ENCODE data around the gene SPPL2A. TPM values are rescaled to one million over a fixed set of nuclear protein-coding genes. Genes with fewer than 3 reads are reported as not detected.

The SPPL2A gene
- total and polyA plus RNA-seq, 2 of the 13 experiments (the other 11 are each of a cell fraction or from before 2014, with no cell fraction given), result 80.5 to 105 TPM

DNA sequence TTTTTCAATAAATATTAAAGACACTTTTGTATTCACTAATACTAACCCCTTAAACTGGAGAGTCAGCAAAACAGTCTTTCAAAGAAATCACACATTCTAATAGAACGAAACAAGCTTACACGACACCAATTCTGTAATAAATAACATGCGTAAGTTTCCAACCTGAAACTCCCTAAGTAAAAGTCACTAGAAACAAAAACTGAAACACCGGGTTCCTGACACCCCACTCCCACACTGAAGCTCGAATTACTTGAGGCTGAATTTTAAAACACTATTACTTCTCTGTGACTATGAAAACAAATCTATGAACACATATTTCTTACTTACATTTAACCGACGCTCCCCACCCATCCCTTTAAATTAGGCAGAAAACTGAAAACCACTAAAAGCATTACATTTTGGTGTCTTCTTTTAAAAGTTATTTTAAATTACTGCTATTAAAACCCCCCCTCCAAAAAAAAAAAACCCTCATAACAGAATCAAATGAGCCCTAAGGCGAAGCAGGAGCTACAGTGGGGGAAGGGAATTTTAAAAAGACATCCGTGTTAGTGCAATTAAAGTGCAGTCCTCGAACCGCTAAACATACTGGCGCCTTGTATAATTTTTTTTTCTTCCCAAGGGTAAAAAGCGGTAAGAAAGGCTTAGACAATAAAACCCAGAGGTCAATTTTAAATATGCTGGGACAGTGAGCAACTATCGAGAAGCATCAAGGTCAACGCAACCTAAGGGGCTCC, 878 bp downstream of the SPPL2A start (continued):
- TF ChIP-seq, protein P1, sequence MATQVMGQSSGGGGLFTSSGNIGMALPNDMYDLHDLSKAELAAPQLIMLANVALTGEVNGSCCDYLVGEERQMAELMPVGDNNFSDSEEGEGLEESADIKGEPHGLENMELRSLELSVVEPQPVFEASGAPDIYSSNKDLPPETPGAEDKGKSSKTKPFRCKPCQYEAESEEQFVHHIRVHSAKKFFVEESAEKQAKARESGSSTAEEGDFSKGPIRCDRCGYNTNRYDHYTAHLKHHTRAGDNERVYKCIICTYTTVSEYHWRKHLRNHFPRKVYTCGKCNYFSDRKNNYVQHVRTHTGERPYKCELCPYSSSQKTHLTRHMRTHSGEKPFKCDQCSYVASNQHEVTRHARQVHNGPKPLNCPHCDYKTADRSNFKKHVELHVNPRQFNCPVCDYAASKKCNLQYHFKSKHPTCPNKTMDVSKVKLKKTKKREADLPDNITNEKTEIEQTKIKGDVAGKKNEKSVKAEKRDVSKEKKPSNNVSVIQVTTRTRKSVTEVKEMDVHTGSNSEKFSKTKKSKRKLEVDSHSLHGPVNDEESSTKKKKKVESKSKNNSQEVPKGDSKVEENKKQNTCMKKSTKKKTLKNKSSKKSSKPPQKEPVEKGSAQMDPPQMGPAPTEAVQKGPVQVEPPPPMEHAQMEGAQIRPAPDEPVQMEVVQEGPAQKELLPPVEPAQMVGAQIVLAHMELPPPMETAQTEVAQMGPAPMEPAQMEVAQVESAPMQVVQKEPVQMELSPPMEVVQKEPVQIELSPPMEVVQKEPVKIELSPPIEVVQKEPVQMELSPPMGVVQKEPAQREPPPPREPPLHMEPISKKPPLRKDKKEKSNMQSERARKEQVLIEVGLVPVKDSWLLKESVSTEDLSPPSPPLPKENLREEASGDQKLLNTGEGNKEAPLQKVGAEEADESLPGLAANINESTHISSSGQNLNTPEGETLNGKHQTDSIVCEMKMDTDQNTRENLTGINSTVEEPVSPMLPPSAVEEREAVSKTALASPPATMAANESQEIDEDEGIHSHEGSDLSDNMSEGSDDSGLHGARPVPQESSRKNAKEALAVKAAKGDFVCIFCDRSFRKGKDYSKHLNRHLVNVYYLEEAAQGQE (IDR thresholded peaks at IDR 0.05; ENCODE audit: borderline replicate concordance in 1 of 2, low read depth in 1 of 2, low read length in 2 of 2), result no peak
- TF ChIP-seq MAFK (conservative IDR thresholded peaks at IDR 0.05 in 1 of 2, IDR thresholded peaks at IDR 0.05 in 1 of 2; ENCODE audit: low read length in 2 of 2) (peak; percentile 49 to 71; a peak in 3 of 4 replicates), KDM5A (IDR thresholded peaks at IDR 0.05; ENCODE audit: borderline replicate concordance, low read length) (peak; percentile 45; the same call in 1 of the 2 replicates), ISL2 (CRISPR knock-in tag; IDR thresholded peaks at IDR 0.05) (no peak), ZNF33B (CRISPR knock-in tag; IDR thresholded peaks at IDR 0.05) (no peak), ZNF501 (CRISPR knock-in tag; IDR thresholded peaks at IDR 0.05) (no peak), MAFF (IDR thresholded peaks at IDR 0.05; ENCODE audit: low read depth, low read length) (0 out of 2 replicates have a peak, but pooled peaks have one; percentile 34), BORCS8-MEF2B (CRISPR knock-in tag; IDR thresholded peaks at IDR 0.05) (no peak), ZNF17 (CRISPR knock-in tag; IDR thresholded peaks at IDR 0.05) (no peak), ZNF331 (CRISPR knock-in tag; IDR thresholded peaks at IDR 0.05) (no peak), TEAD2 (CRISPR knock-in tag; IDR thresholded peaks at IDR 0.05) (no peak), CREB1 (IDR thresholded peaks at IDR 0.05) (no peak), CREB1 (CRISPR knock-in tag; IDR thresholded peaks at IDR 0.05) (peak; percentile 49; the same call in 1 of the 2 replicates), NCOR1 (IDR thresholded peaks at IDR 0.05; ENCODE audit: borderline replicate concordance, low read length) (peak; percentile 60; the same call in 1 of the 2 replicates), MIER2 (CRISPR knock-in tag; IDR thresholded peaks at IDR 0.05) (no peak), ZNF780A (CRISPR knock-in tag; IDR thresholded peaks at IDR 0.05) (no peak)
- TF ChIP-seq, protein P2, sequence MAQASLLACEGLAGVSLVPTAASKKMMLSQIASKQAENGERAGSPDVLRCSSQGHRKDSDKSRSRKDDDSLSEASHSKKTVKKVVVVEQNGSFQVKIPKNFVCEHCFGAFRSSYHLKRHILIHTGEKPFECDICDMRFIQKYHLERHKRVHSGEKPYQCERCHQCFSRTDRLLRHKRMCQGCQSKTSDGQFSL (CRISPR knock-in tag; IDR thresholded peaks at IDR 0.05), result no peak
- TF ChIP-seq, protein P3, sequence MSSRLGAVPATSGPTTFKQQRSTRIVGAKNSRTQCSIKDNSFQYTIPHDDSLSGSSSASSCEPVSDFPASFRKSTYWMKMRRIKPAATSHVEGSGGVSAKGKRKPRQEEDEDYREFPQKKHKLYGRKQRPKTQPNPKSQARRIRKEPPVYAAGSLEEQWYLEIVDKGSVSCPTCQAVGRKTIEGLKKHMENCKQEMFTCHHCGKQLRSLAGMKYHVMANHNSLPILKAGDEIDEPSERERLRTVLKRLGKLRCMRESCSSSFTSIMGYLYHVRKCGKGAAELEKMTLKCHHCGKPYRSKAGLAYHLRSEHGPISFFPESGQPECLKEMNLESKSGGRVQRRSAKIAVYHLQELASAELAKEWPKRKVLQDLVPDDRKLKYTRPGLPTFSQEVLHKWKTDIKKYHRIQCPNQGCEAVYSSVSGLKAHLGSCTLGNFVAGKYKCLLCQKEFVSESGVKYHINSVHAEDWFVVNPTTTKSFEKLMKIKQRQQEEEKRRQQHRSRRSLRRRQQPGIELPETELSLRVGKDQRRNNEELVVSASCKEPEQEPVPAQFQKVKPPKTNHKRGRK (CRISPR knock-in tag; IDR thresholded peaks at IDR 0.05), result no peak
- TF ChIP-seq, protein P4, sequence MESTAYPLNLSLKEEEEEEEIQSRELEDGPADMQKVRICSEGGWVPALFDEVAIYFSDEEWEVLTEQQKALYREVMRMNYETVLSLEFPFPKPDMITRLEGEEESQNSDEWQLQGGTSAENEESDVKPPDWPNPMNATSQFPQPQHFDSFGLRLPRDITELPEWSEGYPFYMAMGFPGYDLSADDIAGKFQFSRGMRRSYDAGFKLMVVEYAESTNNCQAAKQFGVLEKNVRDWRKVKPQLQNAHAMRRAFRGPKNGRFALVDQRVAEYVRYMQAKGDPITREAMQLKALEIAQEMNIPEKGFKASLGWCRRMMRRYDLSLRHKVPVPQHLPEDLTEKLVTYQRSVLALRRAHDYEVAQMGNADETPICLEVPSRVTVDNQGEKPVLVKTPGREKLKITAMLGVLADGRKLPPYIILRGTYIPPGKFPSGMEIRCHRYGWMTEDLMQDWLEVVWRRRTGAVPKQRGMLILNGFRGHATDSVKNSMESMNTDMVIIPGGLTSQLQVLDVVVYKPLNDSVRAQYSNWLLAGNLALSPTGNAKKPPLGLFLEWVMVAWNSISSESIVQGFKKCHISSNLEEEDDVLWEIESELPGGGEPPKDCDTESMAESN (CRISPR knock-in tag; conservative IDR thresholded peaks at IDR 0.05), result no peak
- TF ChIP-seq, protein P5, sequence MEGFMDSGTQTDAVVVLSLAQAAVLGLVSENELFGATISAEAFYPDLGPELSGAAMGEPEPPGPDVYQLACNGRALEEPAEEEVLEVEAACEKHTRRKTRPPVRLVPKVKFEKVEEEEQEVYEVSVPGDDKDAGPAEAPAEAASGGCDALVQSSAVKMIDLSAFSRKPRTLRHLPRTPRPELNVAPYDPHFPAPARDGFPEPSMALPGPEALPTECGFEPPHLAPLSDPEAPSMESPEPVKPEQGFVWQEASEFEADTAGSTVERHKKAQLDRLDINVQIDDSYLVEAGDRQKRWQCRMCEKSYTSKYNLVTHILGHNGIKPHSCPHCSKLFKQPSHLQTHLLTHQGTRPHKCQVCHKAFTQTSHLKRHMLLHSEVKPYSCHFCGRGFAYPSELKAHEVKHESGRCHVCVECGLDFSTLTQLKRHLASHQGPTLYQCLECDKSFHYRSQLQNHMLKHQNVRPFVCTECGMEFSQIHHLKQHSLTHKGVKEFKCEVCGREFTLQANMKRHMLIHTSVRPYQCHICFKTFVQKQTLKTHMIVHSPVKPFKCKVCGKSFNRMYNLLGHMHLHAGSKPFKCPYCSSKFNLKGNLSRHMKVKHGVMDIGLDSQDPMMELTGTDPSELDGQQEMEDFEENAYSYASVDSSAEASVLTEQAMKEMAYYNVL (CRISPR knock-in tag; IDR thresholded peaks at IDR 0.05; ENCODE audit: borderline replicate concordance), result no peak

All from HepG2 (cell line).